VCaP (cell line): ENCODE data around the gene PLA2G6.

Experiments used
- H3K27ac ChIP-seq: fragments of 450-650 bp; 2 replicates; pipeline ENCODE4 v1.5.1; 2017
- CTCF ChIP-seq: fragments of 450-650 bp; conservative IDR thresholded peaks from 2 replicates; pipeline ENCODE4 v1.5.1; 2017; ENCODE audit warnings: mild to moderate bottlenecking, moderate library complexity

Gene PLA2G6

GRCh38 chr22:38218661-38219622, 37.3 kb upstream of the PLA2G6 start:
- no peak overlapping the region for H3K27ac ChIP-seq
- no peak for TF ChIP-seq CTCF

- no peak for TF ChIP-seq CTCF
- no peak overlapping the region for H3K27ac ChIP-seq
Observed at GRCh38 chr22:38215156-38216038, 33.8 kb upstream of the PLA2G6 start.

GRCh38 chr22:38214302-38215056, 32.8 kb upstream of the PLA2G6 start:
- H3K27ac ChIP-seq, result no peak overlapping the region
- TF ChIP-seq CTCF, result no peak

- TF ChIP-seq CTCF, result no peak
- H3K27ac ChIP-seq, result no peak overlapping the region
Observed at GRCh38 chr22:38213990-38214301, 32.3 kb upstream of the PLA2G6 start.

GRCh38 chr22:38213319-38213989, 31.8 kb upstream of the PLA2G6 start:
- no peak overlapping the region for H3K27ac ChIP-seq
- no peak for TF ChIP-seq CTCF

GRCh38 chr22:38212442-38212841, 30.8 kb upstream of the PLA2G6 start:
- H3K27ac ChIP-seq, result no peak overlapping the region
- no peak for TF ChIP-seq CTCF
